Frontal cortex (tissue), 4 donors: ENCODE data around the gene C1R. TPM values are rescaled to one million over a fixed set of nuclear protein-coding genes. Genes with fewer than 3 reads are reported as not detected.
"Not testable (repeated sequence)": the region's sequence is repeated elsewhere in the genome, so short reads cannot be mapped to it uniquely, and the experiment has no call there.

Experiments
- DNase-seq, 2 donors: peaks; one replicate each; pipeline ENCODE4 v3.0.0; 2012; ENCODE audit warnings: low spot score in 2 of 2
- FAIRE-seq: peaks from 2 replicates; lab custom pipeline; 2012; peaks lifted over from hg19 to GRCh38; lab: Jason Lieb, UNC
- total RNA-seq: library from RNA; depleted of rRNA; stranded (reverse); fragments of >200 nt; gene quantifications from one replicate; pipeline ENCODE4 v1.2.3, GENCODE V29; 2014
- donor health status: control.
- donor health status: control.
- donor health status: control.

C1R gene
- total RNA-seq, 1 donor from 2014 or later = 3.7 TPM

DNA sequence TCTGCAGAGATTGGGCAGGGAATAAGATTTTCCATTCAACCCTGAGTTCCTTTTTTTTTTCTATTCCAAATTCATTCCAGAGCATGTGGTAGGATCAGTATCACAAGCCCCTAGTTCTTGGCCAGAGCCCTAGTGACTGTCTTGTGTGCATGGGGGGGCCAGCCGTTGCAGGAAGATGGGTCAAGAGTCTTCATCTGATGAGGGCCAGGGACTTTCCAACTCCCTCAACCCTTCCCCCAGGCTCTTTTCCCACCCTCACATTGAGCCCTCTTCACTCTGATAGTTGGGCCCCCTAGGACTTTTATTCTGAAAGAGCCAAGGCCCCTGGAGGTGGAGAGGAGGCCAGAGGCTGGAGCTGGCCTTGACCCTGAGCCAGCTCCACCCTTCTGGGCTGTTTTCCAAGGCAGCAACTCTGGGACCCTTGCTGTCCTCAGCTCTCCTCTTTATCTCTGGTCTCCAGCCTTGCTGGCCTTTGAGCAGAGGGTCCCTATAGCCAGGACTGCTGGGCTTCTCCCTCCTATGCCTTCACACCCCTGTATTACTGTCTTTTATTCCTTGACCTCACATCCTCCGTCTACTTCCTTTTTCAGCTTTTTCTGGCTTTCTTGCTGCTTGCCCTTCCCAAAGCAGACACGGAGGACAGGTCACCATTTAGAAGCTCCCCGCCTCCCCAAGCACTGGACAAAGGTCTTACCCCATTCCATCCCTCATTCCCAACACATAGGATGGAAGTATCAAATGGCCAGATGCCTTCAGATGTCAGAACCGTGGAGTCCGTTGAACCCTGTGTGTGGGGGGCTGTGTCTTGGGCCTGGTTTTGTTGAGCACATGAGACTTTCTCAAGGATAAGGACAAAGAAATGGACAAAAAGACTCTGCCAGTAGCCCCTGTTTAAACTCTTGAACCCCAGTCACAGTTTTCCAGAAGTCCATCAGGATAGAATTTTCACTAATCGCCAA lies 30.8 kb upstream of the C1R start:
- FAIRE-seq (no peak), DNase-seq (no peak)

DNA sequence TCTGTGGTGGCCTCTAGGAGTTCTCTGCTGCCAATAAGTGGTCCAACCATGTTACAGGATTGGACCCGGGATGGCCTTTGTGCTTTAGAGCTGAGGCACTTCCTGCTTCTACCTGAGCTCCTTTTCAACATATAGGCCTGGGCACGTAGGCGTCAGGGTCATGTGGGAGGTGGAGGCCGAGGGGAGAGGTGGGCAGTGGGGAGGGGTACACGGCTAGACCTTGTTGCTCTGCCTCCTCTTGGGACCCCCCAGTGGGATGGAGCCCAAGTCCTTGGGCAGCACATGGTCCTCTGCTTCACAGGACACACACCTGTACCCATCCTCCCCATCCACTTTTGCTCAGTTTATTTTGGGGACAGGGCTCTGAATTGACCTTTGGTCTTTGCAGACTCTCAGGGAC lies 29.1 kb upstream of the C1R start:
- DNase-seq (no peak), FAIRE-seq (no peak)

GRCh38 chr12:7120166-7120565 lies 27.9 kb upstream of the C1R start:
- no peak for DNase-seq
- FAIRE-seq = no peak

- FAIRE-seq (no peak), DNase-seq (no peak)
These were observed 26.6 kb upstream of the C1R start for GRCh38 chr12:7118881-7119280.

GRCh38 chr12:7117670-7118069 lies 25.4 kb upstream of the C1R start:
- DNase-seq (no peak), FAIRE-seq (no peak)

DNA sequence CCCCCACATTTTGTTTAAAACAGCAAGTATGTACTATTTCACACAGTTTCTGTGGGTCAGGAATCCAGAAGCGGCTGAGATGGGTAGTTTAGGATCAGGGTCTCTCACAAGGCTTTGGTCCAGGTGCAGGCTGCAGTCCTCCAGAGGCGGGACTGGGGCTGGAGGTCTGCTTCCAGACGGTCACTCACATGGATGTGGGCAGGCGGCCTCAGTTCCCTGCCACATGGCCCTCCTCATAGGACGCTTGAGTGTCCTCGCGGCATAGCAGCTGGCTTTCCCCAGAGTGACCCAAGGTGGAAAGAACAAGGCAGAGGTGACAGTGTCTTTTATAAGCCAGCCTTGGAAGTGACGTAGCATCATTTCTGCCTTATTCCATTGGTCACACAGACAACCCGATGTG lies 24.7 kb upstream of the C1R start:
- FAIRE-seq = no peak
- DNase-seq = no peak

- DNase-seq (no peak), FAIRE-seq (no peak)
These were observed 24.0 kb upstream of the C1R start for GRCh38 chr12:7116196-7116595.

- DNase-seq = no peak
- no peak for FAIRE-seq
These were observed 22.6 kb upstream of the C1R start for GRCh38 chr12:7114851-7115250.

- DNase-seq = no peak
- no peak for FAIRE-seq
These were observed 21.8 kb upstream of the C1R start for GRCh38 chr12:7114008-7114407.

GRCh38 chr12:7113389-7113871 lies 21.2 kb upstream of the C1R start:
- no peak for FAIRE-seq
- peak in 1 of 2 donors; percentile 64 for DNase-seq

- no peak for DNase-seq
- no peak for FAIRE-seq
These were observed 19.8 kb upstream of the C1R start for GRCh38 chr12:7112041-7112440.

- FAIRE-seq (no peak), DNase-seq (no peak)
These were observed 18.4 kb upstream of the C1R start for GRCh38 chr12:7110661-7111060.

DNA sequence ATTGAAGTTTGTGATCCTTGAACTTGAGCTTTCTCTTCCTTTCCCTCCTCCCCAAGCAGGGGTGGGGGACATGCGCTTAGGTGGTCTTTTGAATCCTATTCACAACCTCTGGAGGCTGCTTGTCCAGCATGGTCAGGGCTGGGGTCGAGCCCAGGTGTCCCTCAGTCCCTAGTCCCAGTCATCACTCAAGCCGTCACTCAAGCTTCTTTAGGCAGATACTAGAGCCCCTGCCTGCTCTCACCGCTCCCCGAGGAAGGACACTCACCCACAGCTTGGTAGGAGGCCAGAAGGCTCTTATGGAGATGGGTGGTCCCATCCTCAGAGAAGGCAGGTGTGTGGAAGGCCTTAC lies 17.3 kb upstream of the C1R start:
- no peak for FAIRE-seq

DNA sequence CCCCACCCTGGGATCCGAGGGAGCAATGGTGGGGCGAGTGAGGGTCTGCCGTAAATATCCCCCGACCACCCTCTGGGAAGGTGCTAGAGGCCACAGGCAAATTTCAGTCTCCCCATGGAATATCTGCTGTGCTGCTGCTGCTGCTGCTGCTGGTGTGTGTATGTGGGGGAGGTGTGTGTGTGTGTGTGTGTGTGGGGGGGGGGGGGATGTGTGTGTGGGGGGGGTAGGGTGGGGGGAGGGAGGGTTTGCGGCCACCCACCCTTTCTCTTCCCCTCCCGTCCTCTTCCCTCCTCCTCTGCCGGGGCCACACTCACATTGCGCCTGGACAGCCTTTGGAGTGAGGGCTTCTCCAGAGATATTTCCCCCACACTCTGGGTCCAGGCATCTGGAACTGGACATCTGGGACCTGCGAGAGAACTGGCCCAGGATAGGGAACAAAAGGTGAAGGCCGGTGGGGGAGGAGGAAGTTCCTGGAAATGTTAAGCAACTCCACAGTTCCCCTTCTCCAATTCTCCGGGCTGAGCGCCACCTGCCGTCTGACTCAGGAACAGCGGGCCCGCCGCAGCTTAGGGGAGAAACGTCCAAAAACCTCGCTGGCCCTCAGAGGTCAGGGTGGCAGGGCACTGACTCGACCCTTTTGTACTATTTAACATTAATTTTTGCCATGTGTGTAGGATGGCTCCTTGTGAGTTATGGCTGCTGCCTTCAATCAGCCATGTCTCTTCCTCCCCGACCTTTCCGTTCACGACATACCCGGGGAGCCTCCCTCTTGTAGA lies 16.7 kb upstream of the C1R start, which contains the start of gene C1RL:
TSS of gene C1RL (minus strand) at position 419 of the 776 bp plus-strand sequence. CDS start at position 385, 34 bp downstream.
- FAIRE-seq = no peak

More for the DNA sequence above, 17.3 kb upstream of the C1R start:
- no peak for DNase-seq

DNA sequence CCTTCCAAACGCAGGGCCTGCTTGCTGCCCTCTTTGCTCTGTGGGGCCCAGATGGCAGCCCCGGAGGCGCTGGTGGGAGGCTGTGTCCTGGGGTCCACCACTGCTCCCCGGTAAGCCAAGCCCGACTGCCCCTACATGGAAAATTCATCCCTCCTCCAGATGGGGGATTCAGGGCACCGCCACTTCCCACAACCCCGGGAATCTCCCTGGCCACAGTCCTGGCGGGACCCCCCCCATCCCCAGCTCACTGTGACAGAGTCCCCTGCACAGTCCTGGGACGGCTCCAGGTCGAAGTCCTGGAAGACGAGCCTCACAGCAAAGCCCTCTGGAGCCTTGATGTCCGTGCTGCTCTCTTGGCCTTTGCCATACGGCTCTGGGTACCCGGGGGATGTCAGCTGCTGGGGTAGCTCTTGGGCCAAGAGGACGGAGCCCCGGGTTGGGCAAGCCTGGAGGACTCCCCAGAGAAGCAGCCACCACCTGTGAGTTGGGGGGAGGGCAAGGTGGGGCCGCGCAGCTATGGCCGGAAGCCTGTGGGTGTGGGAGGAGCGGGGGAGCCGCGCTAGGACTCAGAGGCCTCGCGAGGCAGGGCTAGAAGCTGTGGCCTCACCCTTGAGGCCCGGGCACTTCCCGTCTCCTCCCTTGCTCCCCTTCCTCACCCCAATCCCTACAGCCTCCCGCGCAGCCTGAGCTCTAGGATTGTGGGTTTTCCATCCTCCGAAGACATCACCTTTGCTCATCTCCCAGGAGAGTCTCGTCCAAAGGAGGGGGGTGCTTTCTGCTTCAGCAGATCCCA lies 16.0 kb upstream of the C1R start:
- FAIRE-seq (no peak), DNase-seq (no peak)

More for the DNA sequence above, 16.7 kb upstream of the C1R start, which contains the start of gene C1RL:
- peak in 1 of 2 donors; percentile 73 for DNase-seq

DNA sequence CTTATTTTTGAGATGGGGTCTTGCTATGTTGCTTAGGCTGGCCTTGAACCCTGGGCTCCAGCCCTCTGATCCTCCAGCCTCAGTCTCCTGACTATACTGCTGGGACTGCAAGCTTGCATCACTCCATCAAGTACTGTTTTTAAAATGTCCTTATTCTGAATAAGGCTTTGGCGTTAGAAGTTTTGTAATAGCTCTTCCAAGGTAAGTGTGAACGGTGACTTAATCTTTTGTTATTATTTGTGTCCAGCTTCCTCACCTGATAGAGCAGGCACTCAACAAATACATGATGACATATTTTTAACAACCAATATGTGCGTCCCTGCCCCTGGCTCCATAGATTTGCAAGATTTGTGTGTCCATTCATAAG lies 15.4 kb upstream of the C1R start:
- FAIRE-seq (no peak), DNase-seq (no peak)

- not testable (repeated sequence) for DNase-seq
- FAIRE-seq = peak; percentile 82
These were observed 14.9 kb upstream of the C1R start for GRCh38 chr12:7107181-7107580.

GRCh38 chr12:7106082-7106481 lies 13.8 kb upstream of the C1R start:
- DNase-seq (no peak), FAIRE-seq (no peak)

DNA sequence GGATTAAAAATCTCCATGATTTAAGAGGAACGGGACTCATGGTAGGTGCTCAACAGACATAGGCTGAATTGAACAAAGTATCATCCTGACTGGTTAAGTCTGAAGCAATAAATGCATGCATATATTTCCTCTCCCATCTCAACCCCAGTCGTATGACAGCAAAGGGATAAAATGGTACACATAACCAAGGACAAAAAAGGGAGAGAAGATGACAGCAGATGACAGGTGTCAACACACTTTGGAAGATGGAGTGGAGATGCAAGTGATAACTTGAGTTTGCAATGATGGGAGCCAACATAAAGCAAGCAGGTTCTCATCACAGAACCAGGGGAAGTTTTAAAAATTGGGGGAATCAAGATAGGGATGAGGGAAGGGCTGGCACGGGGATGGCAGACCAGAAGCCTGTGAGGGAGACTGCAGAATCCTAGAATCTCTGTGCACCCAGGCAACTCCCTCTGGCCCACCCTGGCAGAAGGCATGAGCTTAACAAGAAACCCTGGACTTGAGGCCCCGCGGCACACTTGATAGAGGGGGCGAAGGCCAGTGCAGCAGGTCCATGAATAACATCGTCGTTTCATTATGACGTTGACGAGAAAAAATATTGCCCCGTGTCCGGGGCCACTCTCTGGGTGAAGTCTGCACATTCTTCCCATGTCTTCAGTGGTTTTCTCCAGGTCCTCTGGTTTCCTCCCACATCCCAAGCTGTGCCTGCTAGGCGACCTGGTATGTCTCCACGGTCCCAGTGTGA lies 11.8 kb upstream of the C1R start:
- DNase-seq (no peak), FAIRE-seq (no peak)
